ENCODE results near the gene LPGAT1. TPM values are rescaled to one million over a fixed set of nuclear protein-coding genes. Genes with fewer than 3 reads are reported as not detected.
A peak's percentile ranks its signal among the peaks of the same experiment; 100 is the strongest.
"Not testable (repeated sequence)": the region's sequence is repeated elsewhere in the genome, so short reads cannot be mapped to it uniquely, and the experiment has no call there.

The LPGAT1 gene, protein sequence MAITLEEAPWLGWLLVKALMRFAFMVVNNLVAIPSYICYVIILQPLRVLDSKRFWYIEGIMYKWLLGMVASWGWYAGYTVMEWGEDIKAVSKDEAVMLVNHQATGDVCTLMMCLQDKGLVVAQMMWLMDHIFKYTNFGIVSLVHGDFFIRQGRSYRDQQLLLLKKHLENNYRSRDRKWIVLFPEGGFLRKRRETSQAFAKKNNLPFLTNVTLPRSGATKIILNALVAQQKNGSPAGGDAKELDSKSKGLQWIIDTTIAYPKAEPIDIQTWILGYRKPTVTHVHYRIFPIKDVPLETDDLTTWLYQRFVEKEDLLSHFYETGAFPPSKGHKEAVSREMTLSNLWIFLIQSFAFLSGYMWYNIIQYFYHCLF
- 32.4 and 33.3 TPM in 2 replicates for total RNA-seq (2014; rRNA removed)
- 8.0 TPM for polyA plus RNA-seq (2012)

- DNase-seq (ENCODE audit: low read depth), result peak; percentile 37
Measured at GRCh38 chr1:211830328-211831142, at the start of gene LPGAT1. Gene LPGAT1, minus strand, starts transcription at chr1:211830763. Its CDS starts 1,467 bp downstream, at chr1:211829296.

- no peak for DNase-seq (ENCODE audit: low read depth)
Measured at GRCh38 chr1:211879475-211879874, 48.9 kb upstream of the LPGAT1 start.

- peak; percentile 52 for DNase-seq (ENCODE audit: low read depth)
Measured at GRCh38 chr1:211876851-211877590, 46.5 kb upstream of the LPGAT1 start.

- no peak for DNase-seq (ENCODE audit: low read depth)
Measured at GRCh38 chr1:211875541-211875940, 45.0 kb upstream of the LPGAT1 start.

DNA sequence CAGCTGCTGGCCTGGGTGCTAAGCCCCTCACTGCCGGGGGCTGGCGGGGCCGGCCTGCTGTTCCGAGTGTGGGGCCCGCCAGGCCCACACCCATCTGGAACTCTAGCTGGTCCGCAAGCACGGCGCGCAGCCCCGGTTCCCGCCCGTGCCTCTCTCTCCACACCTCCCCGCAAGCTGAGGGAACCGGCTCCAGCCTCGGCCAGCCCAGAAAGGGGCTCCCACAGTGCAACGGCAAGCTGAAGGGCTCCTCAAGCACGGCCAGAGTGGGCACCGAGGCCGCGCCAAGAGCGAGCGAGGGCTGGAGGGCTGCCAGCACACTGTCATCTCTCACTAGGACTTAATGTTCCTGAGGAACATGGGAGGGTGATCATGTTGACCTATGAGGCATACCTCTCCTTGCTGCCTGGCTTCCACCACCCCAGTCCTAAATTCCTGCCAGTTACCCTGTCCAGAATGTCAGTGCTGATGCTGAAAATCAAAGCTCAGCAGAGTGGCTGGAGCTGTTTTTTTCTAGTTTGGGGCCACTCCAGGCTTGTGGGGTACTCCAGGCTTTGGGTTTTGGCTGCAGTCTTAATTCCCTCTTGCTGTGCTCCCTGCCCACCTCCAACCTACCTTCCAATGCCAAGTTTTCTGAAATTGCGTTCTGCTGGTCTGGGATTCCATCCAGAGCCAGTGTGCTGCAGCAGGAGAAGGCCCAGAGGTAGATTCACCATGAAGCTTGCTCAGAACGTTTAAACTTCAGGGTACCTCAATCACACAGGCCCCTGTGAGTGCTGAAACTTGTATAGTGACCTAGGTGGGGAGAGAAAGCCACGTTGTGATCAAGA lies 44.2 kb upstream of the LPGAT1 start:
- DNase-seq (ENCODE audit: low read depth), result no peak

GRCh38 chr1:211873731-211874130 lies 43.2 kb upstream of the LPGAT1 start:
- not testable (repeated sequence) for DNase-seq (ENCODE audit: low read depth)

DNA sequence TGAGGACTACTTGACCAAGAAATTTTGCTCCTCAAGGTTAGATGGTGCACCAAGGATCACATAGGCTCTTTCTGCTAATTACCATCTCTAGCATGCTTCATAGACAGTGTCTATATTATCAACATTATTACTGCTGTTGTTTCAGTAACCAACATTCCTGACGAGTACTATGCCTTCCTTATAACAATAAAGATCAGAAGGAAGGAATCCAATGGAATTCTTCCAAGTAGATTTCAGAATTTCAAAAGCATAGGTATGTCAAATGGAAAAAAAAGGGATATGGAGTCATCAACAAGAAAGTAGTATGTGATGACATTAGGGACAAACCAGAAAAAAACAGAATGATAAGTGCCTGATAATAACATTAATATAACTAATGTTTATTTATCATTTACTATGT lies 39.6 kb upstream of the LPGAT1 start:
- no peak for DNase-seq (ENCODE audit: low read depth)

- DNase-seq (ENCODE audit: low read depth), result no peak
Measured at GRCh38 chr1:211865180-211865579, 34.6 kb upstream of the LPGAT1 start.

DNA sequence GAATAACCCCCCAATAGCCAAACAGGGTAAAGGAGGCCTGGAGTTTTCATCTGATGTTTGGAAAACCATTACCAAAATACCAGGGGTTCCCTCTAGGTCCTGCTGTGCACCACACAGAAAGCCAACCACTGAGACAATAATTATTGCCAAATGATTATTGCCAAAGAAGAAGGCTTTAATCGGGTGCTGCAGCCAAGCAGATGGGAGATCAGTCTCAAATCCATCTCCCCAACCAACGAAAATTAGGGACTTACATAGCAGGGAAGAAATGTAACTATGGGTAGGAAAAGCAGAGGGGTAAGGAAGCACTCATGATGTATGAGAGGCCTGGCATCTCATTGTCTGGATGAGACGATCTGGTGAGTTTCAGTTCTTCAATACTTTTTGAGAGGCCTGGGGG lies 28.8 kb upstream of the LPGAT1 start:
- DNase-seq (ENCODE audit: low read depth), result no peak

DNA sequence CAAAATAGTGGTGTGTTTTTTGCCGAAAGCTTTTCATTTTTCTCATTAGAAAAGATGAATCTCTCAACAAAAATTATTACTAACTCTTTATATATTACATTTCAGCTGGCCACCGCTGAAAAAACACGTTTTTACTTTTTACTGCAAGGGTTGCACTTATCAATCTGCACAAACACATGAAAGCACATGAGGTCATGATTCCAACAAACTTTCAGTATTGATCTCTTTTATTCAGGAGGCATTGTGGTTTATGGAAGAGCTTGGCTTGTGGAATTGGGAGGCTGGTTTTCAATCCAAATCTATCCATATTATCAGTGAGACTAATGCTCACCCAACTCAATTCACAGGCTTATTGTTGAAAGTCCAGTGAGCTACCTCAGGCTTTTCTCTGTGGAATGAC lies 20.6 kb upstream of the LPGAT1 start:
- DNase-seq (ENCODE audit: low read depth), result no peak

DNA sequence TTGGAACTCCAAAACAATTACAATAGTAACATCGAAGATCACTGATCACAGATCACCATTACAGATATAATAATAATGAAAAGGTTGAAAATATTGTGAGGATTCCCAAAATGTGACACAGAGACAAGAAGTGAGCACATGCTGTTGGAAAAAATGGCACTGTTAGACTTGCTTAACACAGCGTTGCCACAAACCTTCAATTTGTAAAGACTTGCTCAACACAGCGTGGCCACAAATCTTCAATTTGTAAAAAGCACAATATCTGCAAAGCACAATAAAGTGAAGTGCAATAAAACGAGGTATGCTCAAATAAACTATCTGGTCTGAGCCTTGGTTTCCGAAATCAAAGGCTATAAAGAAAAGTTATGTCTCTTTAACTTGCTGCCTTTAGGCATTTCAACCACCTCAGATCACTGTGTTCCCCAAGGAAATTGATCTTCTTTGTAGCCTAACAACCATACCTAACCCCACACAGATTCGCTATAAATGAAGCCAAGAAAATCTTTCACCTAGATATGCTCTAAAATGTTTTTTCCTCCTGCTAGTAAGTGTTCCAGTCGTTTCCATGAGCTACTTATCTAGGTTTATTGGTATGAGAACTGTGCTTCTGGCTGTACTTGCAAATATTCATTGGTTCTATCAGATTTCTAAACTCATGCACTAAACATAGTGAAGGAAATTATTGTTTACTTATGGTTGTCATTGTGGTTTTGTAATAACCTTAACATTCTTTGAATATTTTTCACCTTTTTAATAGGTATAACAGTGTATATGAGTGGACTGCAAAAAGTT lies 13.1 kb upstream of the LPGAT1 start:
- no peak for DNase-seq (ENCODE audit: low read depth)

DNA sequence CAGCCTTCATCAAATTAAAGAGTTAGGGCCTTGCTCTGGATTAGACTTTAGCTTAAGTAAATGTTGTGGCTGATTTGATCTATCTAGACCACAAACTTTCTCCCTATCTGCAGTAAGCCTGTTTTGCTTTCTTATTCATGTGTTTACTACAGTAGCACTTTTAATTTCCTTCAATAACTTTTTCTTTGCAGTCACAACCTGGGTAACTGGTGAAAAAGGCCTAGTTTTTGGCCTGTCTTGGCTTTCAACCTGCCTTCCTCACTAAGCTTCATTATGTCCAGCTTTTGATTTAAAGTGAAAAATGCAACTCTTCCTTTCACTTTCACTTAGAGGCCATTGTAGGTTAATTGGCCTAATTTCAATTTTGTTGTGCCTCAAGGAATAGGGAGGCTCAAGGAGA lies 12.5 kb upstream of the LPGAT1 start:
- no peak for DNase-seq (ENCODE audit: low read depth)

- DNase-seq (ENCODE audit: low read depth), result no peak
Measured at GRCh38 chr1:211842518-211842917, 12.0 kb upstream of the LPGAT1 start.

DNA sequence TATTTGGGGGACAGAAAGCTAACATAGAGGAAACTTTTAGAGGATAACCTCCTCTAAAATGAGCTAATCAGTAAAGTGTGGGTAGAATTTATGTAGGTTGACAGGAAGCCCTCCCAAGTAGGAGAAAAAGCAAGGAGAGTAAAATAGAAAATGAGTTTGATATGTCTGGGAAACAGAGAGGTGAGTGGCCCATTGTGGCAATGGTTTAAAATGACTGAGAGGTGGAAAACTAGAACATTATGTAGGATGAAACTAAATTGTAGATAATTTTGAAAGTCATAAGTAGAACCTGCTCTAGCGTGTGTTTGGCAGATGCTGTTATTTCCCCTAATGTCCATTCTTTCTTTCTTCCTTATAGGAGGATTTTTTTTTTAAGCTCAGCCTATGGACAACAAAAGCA lies 8.5 kb upstream of the LPGAT1 start:
- DNase-seq (ENCODE audit: low read depth), result no peak

DNA sequence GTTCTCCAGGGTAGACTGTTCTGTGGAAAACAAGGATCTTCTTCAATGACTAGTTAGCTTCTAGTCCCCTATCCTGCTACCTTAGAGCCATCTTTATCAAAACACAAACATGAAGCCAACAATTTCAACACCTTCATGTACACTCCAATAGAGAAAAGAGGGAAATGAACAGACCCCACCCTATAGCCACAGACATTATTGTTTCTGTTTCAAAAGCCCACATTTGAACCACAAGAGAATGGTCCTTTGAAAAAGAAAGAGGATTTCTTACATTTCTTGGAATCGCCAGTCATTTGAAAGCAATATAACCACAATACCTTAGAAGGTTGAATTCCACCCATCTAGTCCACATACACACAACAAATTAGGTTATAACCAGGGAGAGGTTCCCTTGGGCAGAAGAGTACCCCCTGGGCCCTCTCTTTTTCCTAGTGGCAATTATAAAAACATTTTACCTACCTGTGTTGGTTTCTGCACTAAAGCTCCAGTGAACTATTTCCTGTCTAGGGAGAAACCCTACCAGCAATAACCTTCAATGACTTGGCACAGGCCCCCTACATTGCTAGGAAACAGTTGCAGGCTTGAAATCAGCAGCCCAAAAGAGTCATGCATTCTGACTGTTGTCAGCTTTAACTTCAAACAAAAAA lies 2.7 kb upstream of the LPGAT1 start:
- no peak for DNase-seq (ENCODE audit: low read depth)

- no peak for DNase-seq (ENCODE audit: low read depth)
Measured at GRCh38 chr1:211832661-211833060, 2.1 kb upstream of the LPGAT1 start.

GRCh38 chr1:211831558-211832323 lies 1.2 kb upstream of the LPGAT1 start:
- no peak for DNase-seq (ENCODE audit: low read depth)

- DNase-seq (ENCODE audit: low read depth), result no peak
Measured at GRCh38 chr1:211830055-211830327, 572 bp downstream of the LPGAT1 start.

DNA sequence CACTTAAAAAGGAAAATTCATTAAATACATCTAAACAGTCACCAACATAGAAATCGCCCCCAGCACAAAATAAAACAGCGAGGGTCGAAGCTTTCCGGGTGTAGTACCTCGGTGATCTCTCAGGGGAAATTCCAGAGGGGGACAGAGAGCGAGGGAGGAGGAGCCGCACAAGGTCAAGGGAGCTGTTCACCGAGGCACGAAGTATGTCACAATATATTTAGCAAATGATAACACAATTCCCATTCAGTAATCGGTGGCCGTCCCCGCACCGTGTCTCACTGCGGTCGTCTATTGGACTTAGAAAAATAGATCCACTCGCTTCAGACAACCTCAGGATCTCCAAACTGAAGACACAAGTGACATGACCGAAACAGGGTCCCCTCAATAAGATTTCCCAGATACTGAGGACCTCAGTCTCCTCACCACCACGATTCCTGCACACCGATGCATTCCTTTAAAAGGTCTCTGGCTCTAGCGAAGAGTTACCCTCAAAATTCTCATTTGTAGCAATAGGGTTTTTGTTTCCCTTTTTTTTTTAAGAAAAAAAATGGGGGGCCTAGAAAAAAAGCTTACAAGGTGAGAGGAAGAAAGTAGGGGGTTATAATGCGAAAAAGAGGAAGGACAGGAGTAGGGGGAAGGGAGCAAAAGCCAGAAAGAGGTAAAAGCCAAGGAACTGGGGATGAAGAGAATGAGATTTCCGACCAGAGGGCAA lies 1.1 kb downstream of the LPGAT1 start:
- DNase-seq (ENCODE audit: low read depth), result no peak
